H4 (cell line): ENCODE data around the gene ASB17. TPM values are rescaled to one million over a fixed set of nuclear protein-coding genes. Genes with fewer than 3 reads are reported as not detected.
A peak's percentile ranks its signal among the peaks of the same experiment; 100 is the strongest.
"Not testable (repeated sequence)": the region's sequence is repeated elsewhere in the genome, so short reads cannot be mapped to it uniquely, and the experiment has no call there.

Experiments
- DNase-seq: peaks from one replicate; pipeline ENCODE4 v3.0.0-alpha.2; 2015; ENCODE audit warnings: low spot score
- total RNA-seq: library from RNA; depleted of rRNA; stranded (reverse); fragments of >200 nt; shearing (Covaris generic); gene quantifications from 2 replicates; pipeline ENCODE4 v1.2.3, GENCODE V29; 2014; rRNA removed

The ASB17 gene, protein sequence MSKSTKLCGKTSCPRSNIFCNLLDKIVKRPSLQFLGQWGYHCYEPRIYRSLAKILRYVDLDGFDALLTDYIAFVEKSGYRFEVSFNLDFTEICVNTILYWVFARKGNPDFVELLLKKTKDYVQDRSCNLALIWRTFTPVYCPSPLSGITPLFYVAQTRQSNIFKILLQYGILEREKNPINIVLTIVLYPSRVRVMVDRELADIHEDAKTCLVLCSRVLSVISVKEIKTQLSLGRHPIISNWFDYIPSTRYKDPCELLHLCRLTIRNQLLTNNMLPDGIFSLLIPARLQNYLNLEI
- total RNA-seq = not detected in 2 replicates

GRCh38 chr1:75932304-75932703, at the start of gene ASB17:
Gene ASB17 (minus strand): TSS chr1:75932404. CDS start chr1:75932291, 113 bp downstream.
- DNase-seq = no peak

GRCh38 chr1:75980972-75981897, 49.0 kb upstream of the ASB17 start:
- no peak for DNase-seq

- DNase-seq = no peak
Observed at GRCh38 chr1:75970631-75971030, 38.4 kb upstream of the ASB17 start.

GRCh38 chr1:75969550-75969949, 37.3 kb upstream of the ASB17 start:
- no peak for DNase-seq

- DNase-seq = no peak
Observed at GRCh38 chr1:75967719-75968118, 35.5 kb upstream of the ASB17 start.

GRCh38 chr1:75964760-75965408, 32.7 kb upstream of the ASB17 start:
- DNase-seq = no peak

DNA sequence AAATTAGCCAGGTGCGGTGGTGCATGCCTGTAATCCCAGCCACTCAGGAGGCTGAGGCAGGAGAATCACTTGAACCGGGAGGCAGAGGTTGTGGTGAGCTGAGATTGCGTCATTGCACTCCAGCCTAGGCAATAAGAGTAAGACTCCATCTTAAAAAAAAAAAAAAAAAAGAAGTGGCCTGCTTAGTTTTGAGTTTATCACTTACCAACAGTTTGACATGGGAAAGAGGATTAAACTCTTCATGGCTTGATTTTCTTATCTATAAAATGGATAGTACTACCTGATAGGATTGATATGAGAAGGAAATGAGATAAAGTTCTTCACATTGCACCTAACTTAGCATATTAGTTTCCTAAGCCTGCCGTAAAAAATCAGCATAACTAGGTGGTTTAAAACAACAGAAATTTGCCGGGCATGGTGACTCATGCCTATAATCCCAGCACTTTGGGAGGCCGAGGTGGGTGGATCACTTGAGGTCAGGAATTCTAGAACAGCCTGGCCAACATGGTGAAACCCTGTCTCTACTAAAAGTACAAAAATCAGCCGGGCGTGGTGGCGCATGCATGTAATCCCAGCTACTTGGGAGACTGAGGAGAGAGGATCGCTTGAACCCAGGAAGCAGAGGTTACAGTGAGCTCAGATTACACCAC, 32.0 kb upstream of the ASB17 start:
- DNase-seq = peak; percentile 22

- peak; percentile 10 for DNase-seq
Observed at GRCh38 chr1:75954586-75954985, 22.4 kb upstream of the ASB17 start.

DNA sequence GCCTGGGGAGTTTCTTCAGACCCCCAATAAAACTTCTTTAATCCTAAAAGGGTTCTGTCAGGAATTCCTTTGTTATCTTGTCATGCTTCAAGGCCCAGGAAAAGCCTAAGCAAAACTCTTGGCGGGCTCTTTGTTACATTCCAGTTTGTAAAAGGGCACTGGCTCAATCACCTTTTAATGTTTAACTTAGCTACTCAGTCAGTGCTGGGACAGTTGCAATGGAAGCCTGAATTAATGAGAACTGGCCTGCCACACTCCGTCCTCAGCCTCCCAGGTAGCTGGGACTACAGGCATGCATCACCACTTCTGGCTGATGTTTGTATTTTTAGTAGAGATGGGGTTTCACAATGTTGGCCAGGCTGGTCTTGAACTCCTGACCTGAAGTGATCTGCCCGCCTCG, 21.3 kb upstream of the ASB17 start:
- DNase-seq = no peak

DNA sequence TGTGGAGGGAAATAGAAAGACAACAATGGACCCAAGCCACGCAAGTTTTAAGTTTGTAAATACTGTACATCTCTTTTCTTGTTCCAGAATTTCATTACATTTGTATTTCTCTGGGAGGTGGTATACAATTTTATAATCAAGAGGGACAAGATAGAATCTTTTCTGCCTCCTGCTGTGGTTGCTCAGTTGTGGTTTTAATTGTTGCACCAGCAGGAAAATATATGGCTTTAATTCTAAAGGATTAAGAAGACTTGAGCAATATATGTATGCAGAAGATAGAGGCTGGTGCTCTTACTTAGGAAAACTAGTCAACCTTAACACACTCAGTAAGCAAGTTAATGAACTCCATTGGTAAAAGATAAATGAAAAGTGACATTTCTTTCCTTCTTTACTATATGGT, 19.8 kb upstream of the ASB17 start:
- DNase-seq = no peak

- DNase-seq = no peak
Observed at GRCh38 chr1:75950176-75950575, 18.0 kb upstream of the ASB17 start.

DNA sequence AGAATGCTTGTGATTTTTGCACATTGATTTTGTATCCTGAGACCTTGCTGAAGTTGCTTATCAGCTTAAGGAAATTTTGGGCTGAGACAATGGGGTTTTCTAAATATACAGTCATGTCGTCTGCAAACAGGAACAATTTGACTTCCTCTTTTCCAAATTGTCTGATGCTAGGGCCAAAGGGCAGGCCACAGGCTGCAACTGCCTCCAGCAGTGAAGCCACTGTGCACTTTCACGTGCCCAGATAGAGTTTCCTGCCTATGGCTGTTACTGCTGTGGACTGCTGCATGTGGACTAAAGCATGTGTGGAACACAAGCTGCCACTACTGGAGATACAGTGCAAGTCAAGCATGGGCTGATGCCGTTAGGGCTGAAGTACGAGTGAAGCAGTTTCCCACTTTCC, 10.8 kb upstream of the ASB17 start:
- not testable (repeated sequence) for DNase-seq

GRCh38 chr1:75937034-75937433, 4.8 kb upstream of the ASB17 start:
- DNase-seq = peak; percentile 19

DNA sequence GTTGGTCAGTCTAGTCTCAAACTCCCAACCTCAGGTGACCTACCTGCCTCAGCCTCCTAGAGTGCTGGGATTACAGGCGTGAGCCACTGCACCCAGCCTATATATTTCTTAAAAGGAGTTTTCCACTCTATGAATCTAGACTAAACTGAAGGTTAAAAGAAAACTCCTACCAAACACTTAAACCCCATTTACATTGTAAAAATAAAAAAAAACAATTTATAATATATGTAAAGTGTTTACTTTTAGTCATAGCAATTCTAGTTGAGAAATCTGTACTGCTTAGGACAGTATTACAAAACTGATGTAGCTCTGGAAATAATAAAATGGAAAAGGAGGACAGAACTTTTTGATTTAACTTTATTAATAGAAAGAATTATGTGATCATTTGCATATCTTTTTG, 9.5 kb downstream of the ASB17 start:
- no peak for DNase-seq

DNA sequence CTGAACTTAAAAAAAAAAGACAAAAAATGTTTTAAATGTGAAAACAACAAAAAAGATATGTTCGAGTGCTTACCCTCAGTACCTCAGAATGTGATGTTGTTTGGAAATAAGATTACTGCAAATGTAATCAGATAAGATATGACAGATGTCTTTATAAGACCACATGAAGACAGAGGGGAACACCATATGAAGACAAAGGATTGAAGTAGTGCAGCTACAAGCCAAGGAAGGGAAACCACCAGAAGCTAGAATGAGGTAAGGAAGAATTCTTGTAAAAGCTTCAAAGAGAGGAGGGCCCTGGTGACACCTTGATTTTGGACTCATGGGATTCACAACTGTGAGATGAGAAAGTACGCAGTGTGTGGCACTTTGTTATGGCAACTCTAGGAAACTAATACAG, 15.4 kb downstream of the ASB17 start:
- DNase-seq = no peak

- peak; percentile 36 for DNase-seq
Observed at GRCh38 chr1:75908717-75909152, 23.5 kb downstream of the ASB17 start.

DNA sequence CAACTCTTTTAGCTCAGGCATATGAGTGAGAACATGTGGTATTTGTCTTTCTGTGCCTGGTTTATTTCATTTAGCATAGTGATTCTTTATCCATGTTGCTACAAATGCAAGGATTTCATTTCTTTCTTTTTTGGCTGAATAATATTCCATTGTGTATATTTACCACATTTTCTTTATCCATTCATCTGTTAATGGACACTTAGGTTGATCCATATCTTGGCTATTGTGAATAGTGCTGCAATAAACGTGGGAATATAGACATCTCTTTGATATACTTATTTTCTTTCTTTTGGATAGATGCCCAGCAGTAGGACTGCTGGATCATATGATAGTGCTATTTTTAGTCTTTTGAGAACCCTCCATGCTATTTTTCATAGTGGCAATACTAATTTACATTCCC, 30.8 kb downstream of the ASB17 start:
- DNase-seq = no peak

DNA sequence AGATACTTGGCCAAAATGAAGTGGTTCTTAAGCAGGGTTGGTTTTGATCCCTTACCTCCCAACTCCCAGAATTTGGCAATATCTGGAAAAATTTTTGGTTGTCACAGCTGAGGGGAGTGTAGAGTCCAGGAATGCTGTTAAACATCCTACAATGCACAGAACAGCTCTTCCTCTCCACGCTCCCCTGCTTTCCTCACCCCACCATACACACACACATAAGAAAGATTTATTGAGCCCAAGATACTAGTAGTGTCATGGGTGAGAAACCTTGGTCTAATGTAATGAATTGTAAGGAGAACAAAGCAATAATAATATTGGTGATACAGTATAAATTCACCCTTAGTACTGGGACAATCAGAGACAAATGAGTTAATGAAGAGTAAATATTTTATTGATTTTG, 47.8 kb downstream of the ASB17 start:
- DNase-seq = no peak

DNA sequence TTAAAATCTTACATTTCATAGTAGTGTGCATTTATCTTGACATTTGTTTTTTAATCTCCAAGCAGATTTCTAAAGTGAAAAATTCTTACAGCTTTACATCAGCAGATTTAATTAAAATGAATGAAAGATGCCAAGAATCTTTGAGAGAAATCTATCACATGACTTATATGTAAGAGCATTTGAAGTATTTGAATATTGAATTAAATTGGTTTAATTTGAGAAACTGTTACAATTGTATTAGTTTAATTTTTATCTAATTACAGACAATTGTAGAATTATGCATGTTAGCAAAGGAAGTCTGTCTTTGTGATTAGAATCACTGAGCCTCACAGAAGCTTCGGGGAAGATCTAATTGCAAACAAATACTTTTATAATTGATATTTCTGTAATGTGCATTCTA, 52.2 kb downstream of the ASB17 start:
- no peak for DNase-seq

- DNase-seq = no peak
Observed at GRCh38 chr1:75870951-75871350, 61.3 kb downstream of the ASB17 start.
